GM12878 (cell line): ENCODE data around the gene MAP3K4. TPM values are rescaled to one million over a fixed set of nuclear protein-coding genes. Genes with fewer than 3 reads are reported as not detected.

Experiments
- ATAC-seq: fragments of 200-7000 bp; cut with Tn5 transposase; 3 replicates; pipeline ENCODE4 v1.9.1; 2020; ENCODE audit warnings: mild to moderate bottlenecking, moderate library complexity
- BruUV-seq: library from RNA; stranded (reverse); fragments of 400-500 nt; replicated peaks from 2 replicates; lab custom pipeline; 2021; lab: Mats Ljungman, UMichigan
- CTCF ChIA-PET: fragments of 300-600 bp; sonication (Branson Sonifier 250); formaldehyde crosslinking; extraction: SDS; loops from one replicate; lab custom pipeline; 2021; ENCODE audit warnings: inconsistent platforms; lab: Yijun Ruan, JAX
- POLR2A ChIA-PET: fragments of 350-600 bp; formaldehyde crosslinking; extraction: SDS; loops from one replicate; lab custom pipeline; 2021; ENCODE audit warnings: inconsistent platforms; lab: Charles Lee
- RAD21 ChIA-PET: fragments of 300-600 bp; sonication (Branson Sonifier 250); formaldehyde crosslinking; loops from one replicate; lab custom pipeline; 2023; ENCODE audit warnings: antibody characterized with exemption; ENCODE audit not compliant: unreplicated experiment; lab: Charles Lee
- SMC1A ChIA-PET: fragments of 300-600 bp; sonication (Branson Sonifier 250); formaldehyde crosslinking; loops from one replicate; lab custom pipeline; 2023; ENCODE audit not compliant: unreplicated experiment, uncharacterized antibody; lab: Charles Lee
- DNase-seq: peaks from one replicate; pipeline ENCODE4 v3.0.0-alpha.2; 2011; ENCODE audit warnings: low read depth, low spot score
- FAIRE-seq: peaks from 3 replicates; lab custom pipeline; 2011; peaks lifted over from hg19 to GRCh38; lab: Jason Lieb, UNC
- H2AFZ ChIP-seq: 2 replicates; pipeline ENCODE4 v1.6.0; 2011; ENCODE audit warnings: low read depth, low read length, control low read depth; ENCODE audit not compliant: control insufficient read depth
- H3K27ac ChIP-seq: 2 replicates; pipeline ENCODE4 v1.5.1; 2011; ENCODE audit warnings: control low read depth; ENCODE audit not compliant: control insufficient read depth, insufficient read depth
- H3K27me3 ChIP-seq, 2 experiments: replicated peaks in 1 of 2; 2 replicates each; pipeline versions ENCODE4 v1.6.0 to v1.6.1; 2011; ENCODE audit warnings: low read length in 1 of 2; ENCODE audit not compliant: control insufficient read depth in 2 of 2, insufficient read depth in 2 of 2
- H3K36me3 ChIP-seq, 2 experiments: 2 replicates each; pipeline ENCODE4 v1.5.1; 2011; ENCODE audit warnings: low read length in 1 of 2; ENCODE audit not compliant: control insufficient read depth in 2 of 2, insufficient read depth in 2 of 2
- H3K4me1 ChIP-seq: 2 replicates; pipeline ENCODE4 v1.6.1; 2011; ENCODE audit warnings: mild to moderate bottlenecking, low read length, moderate library complexity, mixed read lengths; ENCODE audit not compliant: control insufficient read depth, insufficient read depth
- H3K4me2 ChIP-seq: 2 replicates; pipeline ENCODE4 v1.6.0; 2011; ENCODE audit warnings: control low read depth; ENCODE audit not compliant: control insufficient read depth, insufficient read depth
- H3K4me3 ChIP-seq: fragments of 200-600 bp; sonication (generic); 2 replicates; pipeline ENCODE4 v1.5.1; 2016
- H3K79me2 ChIP-seq: 2 replicates; pipeline ENCODE4 v1.6.0; 2011; ENCODE audit warnings: low read length; ENCODE audit not compliant: control insufficient read depth, insufficient read depth
- H3K9ac ChIP-seq: 2 replicates; pipeline ENCODE4 v1.8.0; 2011; ENCODE audit warnings: low read length, control low read depth, mixed read lengths; ENCODE audit not compliant: control insufficient read depth, insufficient read depth
- H3K9me3 ChIP-seq: replicated peaks from 3 replicates; pipeline ENCODE4 v1.5.1; 2011; ENCODE audit warnings: mild to moderate bottlenecking, low read length; ENCODE audit not compliant: control insufficient read depth, insufficient read depth
- H4K20me1 ChIP-seq: 2 replicates; pipeline ENCODE4 v1.6.0; 2011; ENCODE audit not compliant: control insufficient read depth, insufficient read depth
- ASH2L ChIP-seq: fragments of 300-600, 200-600 bp; sonication (generic); IDR thresholded peaks from 2 replicates; pipeline ENCODE4 v1.6.1; 2017; ENCODE audit warnings: low read depth, mild to moderate bottlenecking, borderline replicate concordance
- ATF7 ChIP-seq: fragments of 450-650 bp; IDR thresholded peaks from 2 replicates; pipeline ENCODE4 v1.6.1; 2016; ENCODE audit warnings: low read depth, mild to moderate bottlenecking
- FOXK2 ChIP-seq: fragments of 450-650 bp; IDR thresholded peaks from 2 replicates; pipeline ENCODE4 v1.6.1; 2017; ENCODE audit warnings: mild to moderate bottlenecking, moderate library complexity
- GATAD2B ChIP-seq: fragments of 450-650 bp; conservative IDR thresholded peaks from 2 replicates; pipeline ENCODE4 v1.6.1; 2017; ENCODE audit warnings: low read depth, mild to moderate bottlenecking, moderate library complexity
- JUNB ChIP-seq: IDR thresholded peaks from 2 replicates; pipeline ENCODE4 v1.6.1; 2016; ENCODE audit warnings: antibody characterized with exemption, mild to moderate bottlenecking
- KAT2A ChIP-seq: conservative IDR thresholded peaks from 2 replicates; pipeline ENCODE4 v1.6.1; 2011; ENCODE audit warnings: low read depth, low read length; ENCODE audit not compliant: control insufficient read depth
- LARP7 ChIP-seq: fragments of 450-650 bp; IDR thresholded peaks from 2 replicates; pipeline ENCODE4 v1.6.1; 2017; ENCODE audit warnings: mild to moderate bottlenecking
- PAX5 ChIP-seq: IDR thresholded peaks from 2 replicates; pipeline ENCODE4 v1.6.1; 2011; ENCODE audit warnings: low read depth, low read length, borderline replicate concordance
- PAX8 ChIP-seq: fragments of 450-650 bp; IDR thresholded peaks from 2 replicates; pipeline ENCODE4 v1.6.1; 2017; ENCODE audit warnings: mild to moderate bottlenecking, moderate library complexity
- PML ChIP-seq: IDR thresholded peaks from 2 replicates; pipeline ENCODE4 v1.6.1; 2012; ENCODE audit warnings: low read length, inconsistent platforms
- RBBP5 ChIP-seq: fragments of 200-600 bp; sonication (generic); conservative IDR thresholded peaks from 2 replicates; pipeline ENCODE4 v1.6.1; 2016
- SIX5 ChIP-seq: IDR thresholded peaks from 2 replicates; pipeline ENCODE4 v1.6.1; 2011; ENCODE audit warnings: mild to moderate bottlenecking, low read depth, low read length, moderate library complexity; ENCODE audit not compliant: severe bottlenecking
- YY1 ChIP-seq: IDR thresholded peaks from 2 replicates; pipeline ENCODE4 v1.6.1; 2011; ENCODE audit warnings: low read depth, mild to moderate bottlenecking, low read length
- ZNF274 ChIP-seq: IDR thresholded peaks from one replicate; pipeline ENCODE4 v1.8.0; 2011; ENCODE audit not compliant: insufficient read length, insufficient read depth
- ZSCAN29 ChIP-seq: fragments of 450-650 bp; IDR thresholded peaks from 2 replicates; pipeline ENCODE4 v1.6.1; 2017; ENCODE audit warnings: mild to moderate bottlenecking, moderate library complexity
- WGBS: methylation state at CpG from one replicate; pipeline ENCODE4 v1.1.6; 2016; ENCODE audit warnings: low lambda C conversion rate; ENCODE audit not compliant: insufficient replicate concordance, insufficient coverage; ENCODE audit errors: missing lambda C conversion rate; 5-methylcytosine and 5-hydroxymethylcytosine counted together
- in situ Hi-C: fragments of 300-500 bp; cut with MboI; formaldehyde crosslinking; loops from 9 replicates; pipeline ENCODE4 v1.14.3; 2018; ENCODE audit warnings: mixed read lengths
- intact Hi-C: fragments of 100-400 bp; cut with micrococcal nuclease; formaldehyde crosslinking; loops from one replicate; pipeline ENCODE4 v1.14.2; 2022; ENCODE audit not compliant: unreplicated experiment
- polyA plus RNA-seq, 11 experiments: library from polyadenylated mRNA; depleted of rRNA in 4 of 11; unstranded in 6 of 11; stranded (reverse) in 5 of 11; fragments of >200 nt; fragmentation: Nextera tagmentation in 4 of 11; fragmentation: Illumina TruSeq in 1 of 11; extraction: Ambion mirVana in 4 of 11; extraction: Trizol in 1 of 11; gene quantifications; 1 replicate in 1 of 11; 2 replicates in 10 of 11; pipeline versions ENCODE4 v1.2.1 to v1.2.3, GENCODE V29; 2011 to 2016; ENCODE audit warnings: inconsistent platforms in 2 of 11, missing spikeins in 2 of 11, low read depth in 1 of 11
- total RNA-seq, 4 experiments: library from RNA; depleted of rRNA in 3 of 4; stranded (reverse); fragments of >200 nt in 3 of 4; fragmentation: Illumina TruSeq in 1 of 4; extraction: Trizol in 1 of 4; gene quantifications; 2 replicates each; pipeline versions ENCODE4 v1.2.1 to v1.2.3, GENCODE V29; 2013 to 2021
- TF ChIP-seq, protein P1 (sequence below): fragments of 450-650 bp; IDR thresholded peaks from 2 replicates; pipeline ENCODE4 v1.6.1; 2017; ENCODE audit warnings: mild to moderate bottlenecking, low read depth, inconsistent platforms; ENCODE audit not compliant: poor library complexity, severe bottlenecking
- TF ChIP-seq, protein P2 (sequence below): IDR thresholded peaks from 2 replicates; pipeline ENCODE4 v1.6.1; 2012; ENCODE audit warnings: mild to moderate bottlenecking, low read depth, low read length

MAP3K4 gene
- total and polyA plus RNA-seq, 10 of the 15 experiments (the other 5 are each of a cell fraction or from before 2014, with no cell fraction given) = 14.0 to 44.5 (median 23.1) TPM

DNA sequence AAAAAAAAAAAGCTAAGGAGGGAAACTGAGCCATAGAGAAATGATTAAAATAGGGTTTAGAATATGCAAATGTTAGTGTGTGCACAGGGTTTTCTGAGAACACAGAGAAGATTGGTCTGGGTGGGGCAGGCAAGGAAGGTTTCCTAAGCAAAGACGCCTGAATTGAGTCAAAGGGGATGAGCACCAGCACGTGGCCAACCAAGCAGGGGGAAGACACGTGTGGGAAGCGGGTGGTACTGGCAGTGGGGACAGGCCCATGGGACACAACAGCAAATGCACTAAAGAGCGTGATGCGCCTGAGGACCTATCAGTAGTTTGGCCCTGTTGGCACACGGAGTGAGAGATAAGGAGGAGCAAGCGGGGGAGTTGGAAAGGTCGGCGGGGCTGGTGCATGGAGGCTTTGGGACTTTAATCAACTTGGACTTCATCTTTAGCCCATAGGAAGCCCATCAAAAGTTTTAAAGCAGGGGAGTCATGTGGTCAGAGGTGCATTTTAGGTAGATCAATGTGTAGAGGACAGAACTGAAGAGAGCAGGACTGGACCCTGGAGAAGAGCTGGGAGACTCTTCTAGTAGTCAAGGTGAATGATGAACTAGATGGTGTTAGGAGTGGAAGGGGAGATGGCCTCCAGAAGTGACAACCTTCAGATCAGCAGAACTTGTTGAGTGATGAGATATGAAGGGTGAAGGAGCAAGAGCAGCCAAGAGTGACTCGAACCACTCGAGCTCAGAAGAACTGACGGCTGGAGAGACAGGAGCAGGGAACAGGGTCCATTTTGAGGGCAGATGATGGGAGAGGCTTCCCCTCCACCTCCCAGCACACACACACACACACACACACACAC, 40.2 kb upstream of the MAP3K4 start:
- in situ Hi-C loops = no loop called here
- Histone ChIP-seq H2AFZ (no peak overlapping the region), H3K79me2 (no peaks in the 10 kb centered on the region), H3K4me3 (no peak overlapping the region), H3K27me3 (no peaks in the 10 kb centered on the region), H4K20me1 (no peaks in the 10 kb centered on the region), H3K4me2 (no peak overlapping the region), H3K9ac (no peak overlapping the region), H3K4me1 (no peaks in the 10 kb centered on the region), H3K36me3 (no peaks in the 10 kb centered on the region), H3K9me3 (no peaks in the 10 kb centered on the region), H3K27ac (no peak overlapping the region)
- 45% methylated on average over 13 of the region's 13 CpGs for WGBS
- no peak for FAIRE-seq
- intact Hi-C loops = no loop called here
- ChIA-PET RAD21 (no interaction called here), CTCF (no interaction called here), SMC1A (no interaction called here), POLR2A (no interaction called here)
- DNase-seq = no peak
- TF ChIP-seq ATF7 = no peak
- TF ChIP-seq, protein P1, sequence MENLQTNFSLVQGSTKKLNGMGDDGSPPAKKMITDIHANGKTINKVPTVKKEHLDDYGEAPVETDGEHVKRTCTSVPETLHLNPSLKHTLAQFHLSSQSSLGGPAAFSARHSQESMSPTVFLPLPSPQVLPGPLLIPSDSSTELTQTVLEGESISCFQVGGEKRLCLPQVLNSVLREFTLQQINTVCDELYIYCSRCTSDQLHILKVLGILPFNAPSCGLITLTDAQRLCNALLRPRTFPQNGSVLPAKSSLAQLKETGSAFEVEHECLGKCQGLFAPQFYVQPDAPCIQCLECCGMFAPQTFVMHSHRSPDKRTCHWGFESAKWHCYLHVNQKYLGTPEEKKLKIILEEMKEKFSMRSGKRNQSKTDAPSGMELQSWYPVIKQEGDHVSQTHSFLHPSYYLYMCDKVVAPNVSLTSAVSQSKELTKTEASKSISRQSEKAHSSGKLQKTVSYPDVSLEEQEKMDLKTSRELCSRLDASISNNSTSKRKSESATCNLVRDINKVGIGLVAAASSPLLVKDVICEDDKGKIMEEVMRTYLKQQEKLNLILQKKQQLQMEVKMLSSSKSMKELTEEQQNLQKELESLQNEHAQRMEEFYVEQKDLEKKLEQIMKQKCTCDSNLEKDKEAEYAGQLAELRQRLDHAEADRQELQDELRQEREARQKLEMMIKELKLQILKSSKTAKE = no peak
- no peak for TF ChIP-seq ASH2L
- no peak for TF ChIP-seq LARP7
- TF ChIP-seq YY1 = no peak
- TF ChIP-seq RBBP5 = no peak
- TF ChIP-seq, protein P2, sequence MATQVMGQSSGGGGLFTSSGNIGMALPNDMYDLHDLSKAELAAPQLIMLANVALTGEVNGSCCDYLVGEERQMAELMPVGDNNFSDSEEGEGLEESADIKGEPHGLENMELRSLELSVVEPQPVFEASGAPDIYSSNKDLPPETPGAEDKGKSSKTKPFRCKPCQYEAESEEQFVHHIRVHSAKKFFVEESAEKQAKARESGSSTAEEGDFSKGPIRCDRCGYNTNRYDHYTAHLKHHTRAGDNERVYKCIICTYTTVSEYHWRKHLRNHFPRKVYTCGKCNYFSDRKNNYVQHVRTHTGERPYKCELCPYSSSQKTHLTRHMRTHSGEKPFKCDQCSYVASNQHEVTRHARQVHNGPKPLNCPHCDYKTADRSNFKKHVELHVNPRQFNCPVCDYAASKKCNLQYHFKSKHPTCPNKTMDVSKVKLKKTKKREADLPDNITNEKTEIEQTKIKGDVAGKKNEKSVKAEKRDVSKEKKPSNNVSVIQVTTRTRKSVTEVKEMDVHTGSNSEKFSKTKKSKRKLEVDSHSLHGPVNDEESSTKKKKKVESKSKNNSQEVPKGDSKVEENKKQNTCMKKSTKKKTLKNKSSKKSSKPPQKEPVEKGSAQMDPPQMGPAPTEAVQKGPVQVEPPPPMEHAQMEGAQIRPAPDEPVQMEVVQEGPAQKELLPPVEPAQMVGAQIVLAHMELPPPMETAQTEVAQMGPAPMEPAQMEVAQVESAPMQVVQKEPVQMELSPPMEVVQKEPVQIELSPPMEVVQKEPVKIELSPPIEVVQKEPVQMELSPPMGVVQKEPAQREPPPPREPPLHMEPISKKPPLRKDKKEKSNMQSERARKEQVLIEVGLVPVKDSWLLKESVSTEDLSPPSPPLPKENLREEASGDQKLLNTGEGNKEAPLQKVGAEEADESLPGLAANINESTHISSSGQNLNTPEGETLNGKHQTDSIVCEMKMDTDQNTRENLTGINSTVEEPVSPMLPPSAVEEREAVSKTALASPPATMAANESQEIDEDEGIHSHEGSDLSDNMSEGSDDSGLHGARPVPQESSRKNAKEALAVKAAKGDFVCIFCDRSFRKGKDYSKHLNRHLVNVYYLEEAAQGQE = no peak
- TF ChIP-seq PML = no peak
- TF ChIP-seq SIX5 = no peak
- no peak for TF ChIP-seq PAX8
- no peak for TF ChIP-seq GATAD2B
- no peak for TF ChIP-seq JUNB
- TF ChIP-seq PAX5 = no peak
- no peak for TF ChIP-seq KAT2A
- no peak for TF ChIP-seq FOXK2
- TF ChIP-seq ZSCAN29 = no peak
- no peak for TF ChIP-seq ZNF274
- no TSS peak for BruUV-seq
- no peak for ATAC-seq
